Hepatocyte (in vitro differentiated cells): ENCODE data around the gene LRRIQ4. TPM values are rescaled to one million over a fixed set of nuclear protein-coding genes. Genes with fewer than 3 reads are reported as not detected.

ENCODE experiments used
- DNase-seq: peaks from one replicate; pipeline ENCODE4 v3.0.0-alpha.2; 2016; ENCODE audit warnings: low spot score
- H2AFZ ChIP-seq: fragments of 200-600 bp; sonication (generic); 2 replicates; pipeline ENCODE4 v1.6.0; 2016; ENCODE audit warnings: antibody characterized with exemption, mild to moderate bottlenecking
- H3K27ac ChIP-seq: fragments of 200-600 bp; sonication (generic); 2 replicates; pipeline ENCODE4 v1.5.1; 2016; ENCODE audit warnings: mild to moderate bottlenecking
- H3K27me3 ChIP-seq: fragments of 200-600 bp; sonication (generic); 2 replicates; pipeline ENCODE4 v1.6.1; 2016
- H3K36me3 ChIP-seq: fragments of 200-600 bp; sonication (generic); replicated peaks from 2 replicates; pipeline ENCODE4 v1.5.1; 2016; ENCODE audit warnings: low read depth; ENCODE audit not compliant: insufficient read depth
- H3K4me1 ChIP-seq: fragments of 200-600 bp; sonication (generic); 2 replicates; pipeline ENCODE4 v1.5.1; 2016; ENCODE audit warnings: mild to moderate bottlenecking, moderate library complexity; ENCODE audit not compliant: insufficient read depth
- H3K4me2 ChIP-seq: fragments of 200-600 bp; sonication (generic); 2 replicates; pipeline ENCODE4 v1.6.0; 2016
- H3K4me3 ChIP-seq: fragments of 200-600 bp; sonication (generic); 2 replicates; pipeline ENCODE4 v1.5.1; 2016; ENCODE audit warnings: mild to moderate bottlenecking
- H3K79me2 ChIP-seq: fragments of 200-600 bp; sonication (generic); 2 replicates; pipeline ENCODE4 v1.6.0; 2017; ENCODE audit warnings: mild to moderate bottlenecking
- H3K9me2 ChIP-seq: fragments of 200-600 bp; sonication (generic); replicated peaks from 2 replicates; pipeline ENCODE4 v1.6.0; 2017; ENCODE audit warnings: mild to moderate bottlenecking; ENCODE audit not compliant: insufficient read depth
- H3K9me3 ChIP-seq: fragments of 200-600 bp; sonication (generic); 2 replicates; pipeline ENCODE4 v1.5.1; 2016; ENCODE audit warnings: low read depth, mild to moderate bottlenecking
- H4K20me1 ChIP-seq: fragments of 200-600 bp; sonication (generic); 2 replicates; pipeline ENCODE4 v1.6.0; 2016; ENCODE audit warnings: mild to moderate bottlenecking; ENCODE audit not compliant: insufficient read depth, poor library complexity, severe bottlenecking
- EZH2 ChIP-seq: fragments of 200-600 bp; sonication (generic); IDR thresholded peaks from 2 replicates; pipeline ENCODE4 v1.6.1; 2016; ENCODE audit warnings: antibody characterized with exemption, mild to moderate bottlenecking, borderline replicate concordance
- EZH2phosphoT487 ChIP-seq: fragments of 200-600 bp; sonication (generic); IDR thresholded peaks from one replicate; pipeline ENCODE4 v1.6.1; 2018; ENCODE audit warnings: antibody characterized with exemption, mild to moderate bottlenecking, low read depth, moderate library complexity; ENCODE audit not compliant: unreplicated experiment, severe bottlenecking
- WGBS: methylation state at CpG from one replicate; pipeline ENCODE4 v1.1.6; 2016; ENCODE audit warnings: low lambda C conversion rate; ENCODE audit errors: missing lambda C conversion rate; 5-methylcytosine and 5-hydroxymethylcytosine counted together
- polyA plus RNA-seq: library from polyadenylated mRNA; unstranded; fragments of >200 nt; fragmentation: Nextera tagmentation; extraction: Ambion mirVana; gene quantifications from 2 replicates; pipeline ENCODE4 v1.2.1, GENCODE V29; 2016
- total RNA-seq: library from RNA; depleted of rRNA; stranded (reverse); fragments of >200 nt; gene quantifications from 2 replicates; pipeline ENCODE4 v1.2.3, GENCODE V29; 2014
- TF ChIP-seq, protein P1 (sequence below): fragments of 200-600 bp; sonication (generic); IDR thresholded peaks from 2 replicates; pipeline ENCODE4 v1.5.1; 2016; ENCODE audit warnings: antibody characterized with exemption, mild to moderate bottlenecking; ENCODE audit not compliant: poor library complexity

The LRRIQ4 gene
- total and polyA plus RNA-seq, 2 experiments from 2014 or later: not detected

- no peaks in the 10 kb centered on the region for H3K9me3 ChIP-seq
- H4K20me1 ChIP-seq: no peaks in the 10 kb centered on the region
- H3K9me2 ChIP-seq: no peaks in the 10 kb centered on the region
- H3K36me3 ChIP-seq: no peaks in the 10 kb centered on the region
- H3K4me2 ChIP-seq: no peak overlapping the region
- no peaks in the 10 kb centered on the region for H3K27me3 ChIP-seq
- WGBS: 81% methylated on average over 3 of the region's 3 CpGs
- no peaks in the 10 kb centered on the region for H3K4me1 ChIP-seq
- no peak for DNase-seq
- no peak for TF ChIP-seq EZH2phosphoT487
- TF ChIP-seq, protein P1, sequence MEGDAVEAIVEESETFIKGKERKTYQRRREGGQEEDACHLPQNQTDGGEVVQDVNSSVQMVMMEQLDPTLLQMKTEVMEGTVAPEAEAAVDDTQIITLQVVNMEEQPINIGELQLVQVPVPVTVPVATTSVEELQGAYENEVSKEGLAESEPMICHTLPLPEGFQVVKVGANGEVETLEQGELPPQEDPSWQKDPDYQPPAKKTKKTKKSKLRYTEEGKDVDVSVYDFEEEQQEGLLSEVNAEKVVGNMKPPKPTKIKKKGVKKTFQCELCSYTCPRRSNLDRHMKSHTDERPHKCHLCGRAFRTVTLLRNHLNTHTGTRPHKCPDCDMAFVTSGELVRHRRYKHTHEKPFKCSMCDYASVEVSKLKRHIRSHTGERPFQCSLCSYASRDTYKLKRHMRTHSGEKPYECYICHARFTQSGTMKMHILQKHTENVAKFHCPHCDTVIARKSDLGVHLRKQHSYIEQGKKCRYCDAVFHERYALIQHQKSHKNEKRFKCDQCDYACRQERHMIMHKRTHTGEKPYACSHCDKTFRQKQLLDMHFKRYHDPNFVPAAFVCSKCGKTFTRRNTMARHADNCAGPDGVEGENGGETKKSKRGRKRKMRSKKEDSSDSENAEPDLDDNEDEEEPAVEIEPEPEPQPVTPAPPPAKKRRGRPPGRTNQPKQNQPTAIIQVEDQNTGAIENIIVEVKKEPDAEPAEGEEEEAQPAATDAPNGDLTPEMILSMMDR: no peak
- TF ChIP-seq EZH2: no peak
- H3K79me2 ChIP-seq: no peaks in the 10 kb centered on the region
- no peak overlapping the region for H2AFZ ChIP-seq
- no peak overlapping the region for H3K27ac ChIP-seq
- no peak overlapping the region for H3K4me3 ChIP-seq
Measured at GRCh38 chr3:169825316-169825715, 12.6 kb downstream of the LRRIQ4 start.

DNA sequence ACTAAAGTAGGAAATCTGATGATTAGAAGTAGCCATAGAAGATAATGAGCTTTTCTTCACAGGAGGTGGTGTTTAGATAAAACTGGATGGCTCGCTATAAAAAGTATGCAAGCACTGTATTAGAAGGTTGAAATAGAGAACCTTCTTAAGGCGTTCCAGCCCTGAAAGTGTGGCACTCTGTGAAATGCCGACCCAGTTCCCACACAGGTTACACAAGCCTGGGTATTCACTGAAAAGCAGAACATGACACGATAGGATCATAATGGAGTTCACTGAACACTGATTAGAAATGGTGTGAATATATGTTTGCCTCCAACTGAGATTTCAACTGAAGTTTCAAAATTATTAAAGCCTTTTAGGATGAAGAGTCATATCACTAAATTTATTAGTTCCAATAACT lies 15.0 kb downstream of the LRRIQ4 start:
- TF ChIP-seq, protein P1: no peak
- no peak for TF ChIP-seq EZH2phosphoT487
- TF ChIP-seq EZH2: no peak
- H3K36me3 ChIP-seq: no peaks in the 10 kb centered on the region
- H3K4me2 ChIP-seq: no peak overlapping the region
- 80% methylated on average over 4 of the region's 4 CpGs for WGBS
- no peak overlapping the region for H3K27ac ChIP-seq
- H3K4me3 ChIP-seq: no peak overlapping the region
- no peaks in the 10 kb centered on the region for H3K9me3 ChIP-seq
- H3K27me3 ChIP-seq: no peaks in the 10 kb centered on the region
- no peaks in the 10 kb centered on the region for H4K20me1 ChIP-seq
- no peaks in the 10 kb centered on the region for H3K9me2 ChIP-seq
- H3K79me2 ChIP-seq: no peaks in the 10 kb centered on the region
- H3K4me1 ChIP-seq: no peaks in the 10 kb centered on the region
- no peak overlapping the region for H2AFZ ChIP-seq
- no peak for DNase-seq

DNA sequence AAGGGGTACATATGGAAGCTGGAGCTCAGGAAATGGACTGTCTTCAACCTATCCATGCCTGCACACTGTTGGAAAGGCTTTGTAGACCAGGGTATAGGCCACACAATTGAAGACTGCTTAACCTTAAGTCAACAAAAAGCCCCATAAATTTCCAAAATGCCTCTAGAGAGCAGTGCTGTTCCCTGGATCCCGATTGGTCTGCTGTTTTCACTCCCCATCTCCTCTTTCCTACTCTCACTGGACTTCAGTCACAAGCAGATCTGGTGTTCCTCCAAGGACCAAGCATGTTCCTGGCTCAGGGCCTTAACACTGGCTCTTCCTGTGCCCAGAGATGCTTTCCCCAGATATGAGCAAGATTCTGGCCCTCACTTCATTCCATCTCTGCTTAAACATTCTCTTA lies 22.9 kb downstream of the LRRIQ4 start:
- Histone ChIP-seq H3K4me1 (no peaks in the 10 kb centered on the region), H3K4me2 (no peak overlapping the region), H3K27me3 (no peaks in the 10 kb centered on the region), H4K20me1 (no peaks in the 10 kb centered on the region), H3K9me2 (no peaks in the 10 kb centered on the region), H3K4me3 (no peak overlapping the region), H3K36me3 (no peaks in the 10 kb centered on the region), H3K27ac (no peak overlapping the region), H2AFZ (no peak overlapping the region), H3K9me3 (no peaks in the 10 kb centered on the region), H3K79me2 (no peaks in the 10 kb centered on the region)
- WGBS: 60% methylated on average over 1 of the region's 1 CpG
- TF ChIP-seq EZH2phosphoT487 (no peak), EZH2 (no peak)
- TF ChIP-seq, protein P1: no peak
- no peak for DNase-seq
